ENCODE measurements around the gene NEDD9. TPM values are rescaled to one million over a fixed set of nuclear protein-coding genes. Genes with fewer than 3 reads are reported as not detected.

NEDD9 gene
- total RNA-seq, 5 donors from 2014 or later (not counting 1 experiment from before 2014, with no cell fraction given), result 30.8 to 55.3 (median 33.7) TPM

GRCh38 chr6:11264100-11264499, 31.6 kb upstream of the NEDD9 start:
- peaks cover 4 to 15% of the 10 kb centered on the region in 2 experiments for H3K4me1 ChIP-seq (ENCODE audit: control insufficient read depth in 1 of 2, extremely low read depth in 1 of 2, insufficient read depth in 2 of 2, low read length in 2 of 2)

GRCh38 chr6:11263291-11263775, 30.9 kb upstream of the NEDD9 start:
- H3K9me3 ChIP-seq, result no peaks in the 10 kb centered on the region
- no peak overlapping the region for H3K27ac ChIP-seq (ENCODE audit: low read length)
- no peak overlapping the region for H3K4me3 Mint-ChIP-seq
- ChIA-PET CTCF (no interaction called here), POLR2A (no interaction called here)
- no peaks in the 10 kb centered on the region for H3K9me3 Mint-ChIP-seq
- H3K36me3 ChIP-seq (ENCODE audit: control insufficient read depth in 2 of 2, extremely low read depth in 1 of 2, insufficient read depth in 1 of 2, low read length in 1 of 2), result no peaks in the 10 kb centered on the region
- H3K27ac Mint-ChIP-seq, result peak overlapping the region; percentile 42 to 75
- H3K27me3 Mint-ChIP-seq, result no peaks in the 10 kb centered on the region
- ATAC-seq (replicated peaks in 1 of 4) (no peak), DNase-seq (no peak)
- no peak overlapping the region for H3K4me3 ChIP-seq (ENCODE audit: control insufficient read depth in 1 of 2, extremely low read depth in 1 of 2, low read length in 1 of 2)
- peaks cover 38% of the 10 kb centered on the region for H3K36me3 Mint-ChIP-seq
- no peaks in the 10 kb centered on the region for H3K27me3 ChIP-seq (replicated peaks in 1 of 2; ENCODE audit: control insufficient read depth in 2 of 2, extremely low read depth in 1 of 2, insufficient read depth in 2 of 2, low read length in 1 of 2)
- peaks cover 12 to 22% of the 10 kb centered on the region in 2 experiments for H3K4me1 ChIP-seq (ENCODE audit: control insufficient read depth in 1 of 2, extremely low read depth in 1 of 2, insufficient read depth in 2 of 2, low read length in 2 of 2)
- WGBS (ENCODE audit: insufficient coverage), result 100% methylated on average over 1 of the region's 5 CpGs
- peaks cover 50 to 67% (median 58%) of the 10 kb centered on the region in 3 donors for H3K4me1 Mint-ChIP-seq

More at GRCh38 chr6:11264100-11264499, 31.6 kb upstream of the NEDD9 start:
- ChIA-PET CTCF (no interaction called here), POLR2A (no interaction called here)
- Histone ChIP-seq H3K27me3 (replicated peaks in 1 of 2; ENCODE audit: control insufficient read depth in 2 of 2, extremely low read depth in 1 of 2, insufficient read depth in 2 of 2, low read length in 1 of 2) (no peaks in the 10 kb centered on the region), H3K4me3 (ENCODE audit: control insufficient read depth in 1 of 2, extremely low read depth in 1 of 2, low read length in 1 of 2) (no peak overlapping the region), H3K27ac (ENCODE audit: low read length) (no peak overlapping the region), H3K9me3 (no peaks in the 10 kb centered on the region), H3K36me3 (ENCODE audit: control insufficient read depth in 2 of 2, extremely low read depth in 1 of 2, insufficient read depth in 1 of 2, low read length in 1 of 2) (no peaks in the 10 kb centered on the region)
- Mint-ChIP-seq H3K4me3 (no peak overlapping the region), H3K9me3 (no peaks in the 10 kb centered on the region), H3K27me3 (no peaks in the 10 kb centered on the region), H3K4me1 (peaks cover 43 to 60% (median 51%) of the 10 kb centered on the region in 3 donors), H3K27ac (peak overlapping the region in 1 of 2 donors; percentile 8), H3K36me3 (peaks cover 38% of the 10 kb centered on the region)
- WGBS (ENCODE audit: insufficient coverage), result 100% methylated on average over 4 of the region's 6 CpGs
- DNase-seq, result no peak
- ATAC-seq (replicated peaks in 1 of 4), result no peak

GRCh38 chr6:11262242-11262641, 29.8 kb upstream of the NEDD9 start:
- H3K27me3 Mint-ChIP-seq, result no peaks in the 10 kb centered on the region
- Histone ChIP-seq H3K27ac (ENCODE audit: low read length) (no peak overlapping the region), H3K27me3 (replicated peaks in 1 of 2; ENCODE audit: control insufficient read depth in 2 of 2, extremely low read depth in 1 of 2, insufficient read depth in 2 of 2, low read length in 1 of 2) (no peaks in the 10 kb centered on the region), H3K4me3 (ENCODE audit: control insufficient read depth in 1 of 2, extremely low read depth in 1 of 2, low read length in 1 of 2) (no peak overlapping the region), H3K9me3 (no peaks in the 10 kb centered on the region), H3K36me3 (ENCODE audit: control insufficient read depth in 2 of 2, extremely low read depth in 1 of 2, insufficient read depth in 1 of 2, low read length in 1 of 2) (no peaks in the 10 kb centered on the region), H3K4me1 (ENCODE audit: control insufficient read depth in 1 of 2, extremely low read depth in 1 of 2, insufficient read depth in 2 of 2, low read length in 2 of 2) (peaks cover 18 to 32% of the 10 kb centered on the region in 2 experiments)
- peaks cover 38% of the 10 kb centered on the region for H3K36me3 Mint-ChIP-seq
- H3K27ac Mint-ChIP-seq, result peak overlapping the region; percentile 41 to 52
- ChIA-PET POLR2A (no interaction called here), CTCF (no interaction called here)
- no peak for DNase-seq
- H3K9me3 Mint-ChIP-seq, result no peaks in the 10 kb centered on the region
- no peak for ATAC-seq (replicated peaks in 1 of 4)
- WGBS (ENCODE audit: insufficient coverage), result 80% methylated on average over 1 of the region's 4 CpGs
- peaks cover 61 to 78% (median 69%) of the 10 kb centered on the region in 3 donors for H3K4me1 Mint-ChIP-seq
- H3K4me3 Mint-ChIP-seq, result no peak overlapping the region

- peak overlapping the region in 1 of 3 donors; percentile 13 for H3K4me3 Mint-ChIP-seq
- H3K36me3 ChIP-seq (ENCODE audit: control insufficient read depth in 2 of 2, extremely low read depth in 1 of 2, insufficient read depth in 1 of 2, low read length in 1 of 2), result no peaks in the 10 kb centered on the region
- H3K27me3 Mint-ChIP-seq, result no peaks in the 10 kb centered on the region
- 67% methylated on average over 1 of the region's 4 CpGs for WGBS (ENCODE audit: insufficient coverage)
- H3K9me3 Mint-ChIP-seq, result no peaks in the 10 kb centered on the region
- peak overlapping the region; percentile 81 for H3K27ac ChIP-seq (ENCODE audit: low read length)
- ATAC-seq (replicated peaks in 1 of 4) (no peak), DNase-seq (peak in 1 of 35 experiments; percentile 13)
- H3K4me3 ChIP-seq (ENCODE audit: control insufficient read depth in 1 of 2, extremely low read depth in 1 of 2, low read length in 1 of 2), result no peak overlapping the region
- ChIA-PET POLR2A (interaction anchor here (0.7 kb wide), 2 partner anchors 10 to 126 kb away, joined by 3 to 4 read pairs; no protein-coding TSS in a partner anchor), CTCF (interaction anchor here in 1 of 2 donors (0.9 kb wide), 1 partner anchor 28 kb away, joined by 3 read pairs; the partner anchor contains the start of gene NEDD9)
- no peaks in the 10 kb centered on the region for H3K27me3 ChIP-seq (replicated peaks in 1 of 2; ENCODE audit: control insufficient read depth in 2 of 2, extremely low read depth in 1 of 2, insufficient read depth in 2 of 2, low read length in 1 of 2)
- H3K9me3 ChIP-seq, result no peaks in the 10 kb centered on the region
- peaks cover 32% of the 10 kb centered on the region for H3K36me3 Mint-ChIP-seq
- peaks cover 18 to 48% of the 10 kb centered on the region in 2 experiments for H3K4me1 ChIP-seq (ENCODE audit: control insufficient read depth in 1 of 2, extremely low read depth in 1 of 2, insufficient read depth in 2 of 2, low read length in 2 of 2)
- H3K4me1 Mint-ChIP-seq, result peaks cover 62 to 88% (median 76%) of the 10 kb centered on the region in 3 donors
- peak overlapping the region; percentile 49 to 83 for H3K27ac Mint-ChIP-seq
These were observed 28.0 kb upstream of the NEDD9 start for GRCh38 chr6:11260249-11261038.

- Histone ChIP-seq H3K4me3 (ENCODE audit: control insufficient read depth in 1 of 2, extremely low read depth in 1 of 2, low read length in 1 of 2) (no peak overlapping the region), H3K27ac (ENCODE audit: low read length) (peak overlapping the region; percentile 81), H3K4me1 (ENCODE audit: control insufficient read depth in 1 of 2, extremely low read depth in 1 of 2, insufficient read depth in 2 of 2, low read length in 2 of 2) (peaks cover 18 to 43% of the 10 kb centered on the region in 2 experiments), H3K9me3 (no peaks in the 10 kb centered on the region), H3K36me3 (ENCODE audit: control insufficient read depth in 2 of 2, extremely low read depth in 1 of 2, insufficient read depth in 1 of 2, low read length in 1 of 2) (no peaks in the 10 kb centered on the region), H3K27me3 (replicated peaks in 1 of 2; ENCODE audit: control insufficient read depth in 2 of 2, extremely low read depth in 1 of 2, insufficient read depth in 2 of 2, low read length in 1 of 2) (no peaks in the 10 kb centered on the region)
- H3K4me3 Mint-ChIP-seq, result peak overlapping the region in 1 of 3 donors; percentile 43
- H3K27ac Mint-ChIP-seq, result peak overlapping the region; percentile 90 to 91
- H3K27me3 Mint-ChIP-seq, result no peaks in the 10 kb centered on the region
- peaks cover 61 to 79% (median 62%) of the 10 kb centered on the region in 3 donors for H3K4me1 Mint-ChIP-seq
- ATAC-seq (replicated peaks in 1 of 4), result peak; percentile 75 to 89 (median 84)
- peaks cover 28% of the 10 kb centered on the region for H3K36me3 Mint-ChIP-seq
- no peaks in the 10 kb centered on the region for H3K9me3 Mint-ChIP-seq
- no CpG with 5 or more reads among the region's 2 CpGs for WGBS (ENCODE audit: insufficient coverage)
- ChIA-PET CTCF (interaction anchor here in 1 of 2 donors (1.0 to 1.4 kb wide), 2 partner anchors 26 to 124 kb away, joined by 3 to 7 read pairs; partner anchors contain the start of gene NEDD9), POLR2A (interaction anchor here in 1 of 2 donors (0.6 to 1.2 kb wide), 7 partner anchors 20 to 123 kb away, joined by 3 to 13 read pairs (median 4); partner anchors contain the start of gene NEDD9)
- DNase-seq, result peak in 30 of 35 experiments; percentile 2 to 64 (median 30)
These were observed 26.1 kb upstream of the NEDD9 start for GRCh38 chr6:11258260-11259237.

GRCh38 chr6:11255610-11256009, 23.1 kb upstream of the NEDD9 start:
- DNase-seq (no peak), ATAC-seq (replicated peaks in 1 of 4) (no peak)
- Histone ChIP-seq H3K4me1 (ENCODE audit: control insufficient read depth in 1 of 2, extremely low read depth in 1 of 2, insufficient read depth in 2 of 2, low read length in 2 of 2) (peaks cover 18 to 43% of the 10 kb centered on the region in 2 experiments), H3K9me3 (no peaks in the 10 kb centered on the region), H3K4me3 (ENCODE audit: control insufficient read depth in 1 of 2, extremely low read depth in 1 of 2, low read length in 1 of 2) (no peak overlapping the region), H3K36me3 (ENCODE audit: control insufficient read depth in 2 of 2, extremely low read depth in 1 of 2, insufficient read depth in 1 of 2, low read length in 1 of 2) (peaks cover 0 to 13% of the 10 kb centered on the region in 2 donors), H3K27ac (ENCODE audit: low read length) (peak overlapping the region; percentile 34), H3K27me3 (replicated peaks in 1 of 2; ENCODE audit: control insufficient read depth in 2 of 2, extremely low read depth in 1 of 2, insufficient read depth in 2 of 2, low read length in 1 of 2) (no peaks in the 10 kb centered on the region)
- WGBS (ENCODE audit: insufficient coverage), result no CpG with 5 or more reads among the region's 5 CpGs
- Mint-ChIP-seq H3K9me3 (no peaks in the 10 kb centered on the region), H3K27me3 (no peaks in the 10 kb centered on the region), H3K36me3 (peaks cover 39% of the 10 kb centered on the region), H3K27ac (peak overlapping the region; percentile 25 to 57), H3K4me3 (no peak overlapping the region), H3K4me1 (peaks cover 44 to 56% (median 44%) of the 10 kb centered on the region in 3 donors)
- ChIA-PET POLR2A (no interaction called here), CTCF (no interaction called here)
